ENCODE measurements around the gene PLIN5.

PLIN5 gene

GRCh38 chr19:4503825-4504170, 31.2 kb downstream of the PLIN5 start:
- TF ChIP-seq, protein P1, sequence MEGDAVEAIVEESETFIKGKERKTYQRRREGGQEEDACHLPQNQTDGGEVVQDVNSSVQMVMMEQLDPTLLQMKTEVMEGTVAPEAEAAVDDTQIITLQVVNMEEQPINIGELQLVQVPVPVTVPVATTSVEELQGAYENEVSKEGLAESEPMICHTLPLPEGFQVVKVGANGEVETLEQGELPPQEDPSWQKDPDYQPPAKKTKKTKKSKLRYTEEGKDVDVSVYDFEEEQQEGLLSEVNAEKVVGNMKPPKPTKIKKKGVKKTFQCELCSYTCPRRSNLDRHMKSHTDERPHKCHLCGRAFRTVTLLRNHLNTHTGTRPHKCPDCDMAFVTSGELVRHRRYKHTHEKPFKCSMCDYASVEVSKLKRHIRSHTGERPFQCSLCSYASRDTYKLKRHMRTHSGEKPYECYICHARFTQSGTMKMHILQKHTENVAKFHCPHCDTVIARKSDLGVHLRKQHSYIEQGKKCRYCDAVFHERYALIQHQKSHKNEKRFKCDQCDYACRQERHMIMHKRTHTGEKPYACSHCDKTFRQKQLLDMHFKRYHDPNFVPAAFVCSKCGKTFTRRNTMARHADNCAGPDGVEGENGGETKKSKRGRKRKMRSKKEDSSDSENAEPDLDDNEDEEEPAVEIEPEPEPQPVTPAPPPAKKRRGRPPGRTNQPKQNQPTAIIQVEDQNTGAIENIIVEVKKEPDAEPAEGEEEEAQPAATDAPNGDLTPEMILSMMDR (conservative IDR thresholded peaks at IDR 0.05; ENCODE audit: control insufficient read depth, insufficient read depth, low read depth, low read length), result no peak
- H3K4me3 ChIP-seq (ENCODE audit: control insufficient read depth, low read depth, low read length), result no peak overlapping the region
- DNase-seq (ENCODE audit: low read depth), result no peak

GRCh38 chr19:4503132-4503824, 31.7 kb downstream of the PLIN5 start:
- H3K4me3 ChIP-seq (ENCODE audit: control insufficient read depth, low read depth, low read length), result no peak overlapping the region
- no peak for DNase-seq (ENCODE audit: low read depth)
- TF ChIP-seq, protein P1 (conservative IDR thresholded peaks at IDR 0.05; ENCODE audit: control insufficient read depth, insufficient read depth, low read depth, low read length), result no peak

- DNase-seq (ENCODE audit: low read depth), result no peak
Measured at GRCh38 chr19:4502282-4503131, 32.5 kb downstream of the PLIN5 start.

GRCh38 chr19:4501691-4502090, 33.3 kb downstream of the PLIN5 start:
- no peak for DNase-seq (ENCODE audit: low read depth)
- no peak overlapping the region for H3K4me3 ChIP-seq (ENCODE audit: control insufficient read depth, low read depth, low read length)

More at GRCh38 chr19:4502282-4503131, 32.5 kb downstream of the PLIN5 start:
- TF ChIP-seq, protein P1 (conservative IDR thresholded peaks at IDR 0.05; ENCODE audit: control insufficient read depth, insufficient read depth, low read depth, low read length), result no peak
- H3K4me3 ChIP-seq (ENCODE audit: control insufficient read depth, low read depth, low read length), result no peak overlapping the region

GRCh38 chr19:4500841-4501591, 34.0 kb downstream of the PLIN5 start:
- no peak overlapping the region for H3K4me3 ChIP-seq (ENCODE audit: control insufficient read depth, low read depth, low read length)
- DNase-seq (ENCODE audit: low read depth), result no peak
- TF ChIP-seq, protein P1 (conservative IDR thresholded peaks at IDR 0.05; ENCODE audit: control insufficient read depth, insufficient read depth, low read depth, low read length), result no peak

More at GRCh38 chr19:4501691-4502090, 33.3 kb downstream of the PLIN5 start:
- TF ChIP-seq, protein P1 (conservative IDR thresholded peaks at IDR 0.05; ENCODE audit: control insufficient read depth, insufficient read depth, low read depth, low read length), result no peak

DNA sequence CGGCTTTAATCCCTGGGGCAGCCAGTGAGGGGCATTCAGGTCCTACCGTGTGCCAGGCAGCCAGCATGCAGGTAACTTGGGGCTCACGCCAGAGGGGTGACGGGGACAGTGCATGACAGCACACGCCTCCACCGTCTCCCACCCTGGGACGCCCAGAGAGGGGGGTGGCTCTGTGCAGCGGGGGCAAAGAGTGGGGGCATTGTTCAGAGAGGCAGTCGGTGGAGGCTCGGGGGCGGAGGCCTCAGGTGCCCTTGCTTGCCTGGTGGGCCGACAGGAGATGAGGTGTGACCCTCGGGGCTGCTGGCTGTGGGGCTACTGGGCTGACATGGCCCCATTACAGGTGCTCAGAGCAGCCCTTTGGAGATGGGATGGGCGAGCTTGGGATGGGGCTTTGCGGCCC, 35.2 kb downstream of the PLIN5 start:
- TF ChIP-seq, protein P1 (conservative IDR thresholded peaks at IDR 0.05; ENCODE audit: control insufficient read depth, insufficient read depth, low read depth, low read length), result no peak
- no peak for DNase-seq (ENCODE audit: low read depth)
- no peak overlapping the region for H3K4me3 ChIP-seq (ENCODE audit: control insufficient read depth, low read depth, low read length)

Data from fibroblast of mammary gland (primary cell).